ENCODE measurements around the gene ERP44.

The ERP44 gene

DNA sequence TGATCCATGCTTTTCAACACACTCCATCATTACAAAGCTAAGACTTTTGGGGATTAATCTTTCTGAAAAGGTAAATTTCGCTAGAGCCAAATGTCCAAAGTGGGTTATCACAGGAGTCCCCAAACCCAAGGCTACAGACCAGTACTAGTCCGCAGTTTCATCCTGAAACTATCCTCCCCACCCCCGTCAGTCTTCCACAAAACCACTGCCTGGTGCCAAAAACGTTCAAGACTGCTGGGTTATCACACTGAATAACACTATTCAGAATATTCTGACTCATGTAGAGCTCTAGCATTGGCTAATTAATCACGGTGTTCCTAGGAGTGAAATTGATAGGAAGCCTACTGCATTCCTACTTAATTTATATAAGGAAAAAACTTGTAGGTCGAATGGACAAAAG, 24.7 kb downstream of the ERP44 start:
- TF ChIP-seq FOXP2 (optimal IDR thresholded peaks at IDR 0.05; ENCODE audit: borderline replicate concordance, extremely low read depth, extremely low read length, insufficient read depth) (no peak), TAF1 (IDR thresholded peaks at IDR 0.05; ENCODE audit: borderline replicate concordance, insufficient read depth, low read length) (no peak), POLR2AphosphoS5 (IDR thresholded peaks at IDR 0.05; ENCODE audit: low read depth, low read length) (no peak), SIN3A (IDR thresholded peaks at IDR 0.05; ENCODE audit: borderline replicate concordance, insufficient read depth, low read length) (no peak)
- TF ChIP-seq, protein P1, sequence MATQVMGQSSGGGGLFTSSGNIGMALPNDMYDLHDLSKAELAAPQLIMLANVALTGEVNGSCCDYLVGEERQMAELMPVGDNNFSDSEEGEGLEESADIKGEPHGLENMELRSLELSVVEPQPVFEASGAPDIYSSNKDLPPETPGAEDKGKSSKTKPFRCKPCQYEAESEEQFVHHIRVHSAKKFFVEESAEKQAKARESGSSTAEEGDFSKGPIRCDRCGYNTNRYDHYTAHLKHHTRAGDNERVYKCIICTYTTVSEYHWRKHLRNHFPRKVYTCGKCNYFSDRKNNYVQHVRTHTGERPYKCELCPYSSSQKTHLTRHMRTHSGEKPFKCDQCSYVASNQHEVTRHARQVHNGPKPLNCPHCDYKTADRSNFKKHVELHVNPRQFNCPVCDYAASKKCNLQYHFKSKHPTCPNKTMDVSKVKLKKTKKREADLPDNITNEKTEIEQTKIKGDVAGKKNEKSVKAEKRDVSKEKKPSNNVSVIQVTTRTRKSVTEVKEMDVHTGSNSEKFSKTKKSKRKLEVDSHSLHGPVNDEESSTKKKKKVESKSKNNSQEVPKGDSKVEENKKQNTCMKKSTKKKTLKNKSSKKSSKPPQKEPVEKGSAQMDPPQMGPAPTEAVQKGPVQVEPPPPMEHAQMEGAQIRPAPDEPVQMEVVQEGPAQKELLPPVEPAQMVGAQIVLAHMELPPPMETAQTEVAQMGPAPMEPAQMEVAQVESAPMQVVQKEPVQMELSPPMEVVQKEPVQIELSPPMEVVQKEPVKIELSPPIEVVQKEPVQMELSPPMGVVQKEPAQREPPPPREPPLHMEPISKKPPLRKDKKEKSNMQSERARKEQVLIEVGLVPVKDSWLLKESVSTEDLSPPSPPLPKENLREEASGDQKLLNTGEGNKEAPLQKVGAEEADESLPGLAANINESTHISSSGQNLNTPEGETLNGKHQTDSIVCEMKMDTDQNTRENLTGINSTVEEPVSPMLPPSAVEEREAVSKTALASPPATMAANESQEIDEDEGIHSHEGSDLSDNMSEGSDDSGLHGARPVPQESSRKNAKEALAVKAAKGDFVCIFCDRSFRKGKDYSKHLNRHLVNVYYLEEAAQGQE (IDR thresholded peaks at IDR 0.05; ENCODE audit: insufficient read depth in 1 of 2, low read depth in 2 of 2, low read length in 2 of 2) = no peak

DNA sequence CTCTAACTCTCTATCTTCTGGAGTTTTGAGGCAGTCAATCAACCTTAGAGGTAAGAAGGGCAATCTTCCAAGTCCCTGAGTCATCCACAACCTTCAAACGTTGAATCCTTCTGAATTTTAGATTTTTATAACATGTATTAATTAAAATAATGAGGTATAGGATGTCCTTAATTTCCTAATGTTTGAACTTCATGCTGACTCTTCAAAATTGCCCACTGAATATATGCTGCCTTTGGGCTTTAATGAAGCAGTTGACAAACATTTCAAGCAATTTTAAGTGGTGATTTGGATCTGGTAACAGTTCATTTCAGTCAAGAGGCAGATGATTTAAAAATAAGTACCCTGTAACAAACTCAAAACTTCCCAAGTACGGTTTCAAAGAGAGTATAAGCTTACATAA, 26.0 kb downstream of the ERP44 start:
- TF ChIP-seq, protein P1 (IDR thresholded peaks at IDR 0.05; ENCODE audit: insufficient read depth in 1 of 2, low read depth in 2 of 2, low read length in 2 of 2) = no peak
- TF ChIP-seq POLR2AphosphoS5 (IDR thresholded peaks at IDR 0.05; ENCODE audit: low read depth, low read length) (no peak), SIN3A (IDR thresholded peaks at IDR 0.05; ENCODE audit: borderline replicate concordance, insufficient read depth, low read length) (no peak), TAF1 (IDR thresholded peaks at IDR 0.05; ENCODE audit: borderline replicate concordance, insufficient read depth, low read length) (no peak)

DNA sequence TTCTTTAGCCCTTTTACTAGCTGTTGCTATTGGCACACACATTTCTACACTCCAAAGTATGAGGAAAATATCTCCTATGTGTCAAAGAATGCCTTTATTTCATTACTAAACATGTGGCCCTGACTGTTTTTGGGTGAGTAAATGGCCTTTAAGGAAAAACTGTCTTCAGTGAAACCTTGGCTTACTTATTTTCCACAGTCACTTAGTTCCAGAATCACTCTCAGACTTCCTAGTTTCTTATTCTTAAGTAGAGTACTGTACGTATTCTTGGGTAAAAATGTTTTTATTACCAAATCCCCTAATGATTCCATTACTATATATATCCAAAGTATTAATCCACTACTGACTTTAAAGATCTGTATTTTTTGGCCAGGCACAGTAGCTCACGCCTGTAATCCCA, 27.5 kb downstream of the ERP44 start:
- no peak for TF ChIP-seq TAF1 (IDR thresholded peaks at IDR 0.05; ENCODE audit: borderline replicate concordance, insufficient read depth, low read length)
- TF ChIP-seq POLR2AphosphoS5 (IDR thresholded peaks at IDR 0.05; ENCODE audit: low read depth, low read length) = no peak
- TF ChIP-seq SIN3A (IDR thresholded peaks at IDR 0.05; ENCODE audit: borderline replicate concordance, insufficient read depth, low read length) = no peak
- no peak for TF ChIP-seq FOXP2 (optimal IDR thresholded peaks at IDR 0.05; ENCODE audit: borderline replicate concordance, extremely low read depth, extremely low read length, insufficient read depth)
- TF ChIP-seq, protein P1 (IDR thresholded peaks at IDR 0.05; ENCODE audit: insufficient read depth in 1 of 2, low read depth in 2 of 2, low read length in 2 of 2) = no peak

DNA sequence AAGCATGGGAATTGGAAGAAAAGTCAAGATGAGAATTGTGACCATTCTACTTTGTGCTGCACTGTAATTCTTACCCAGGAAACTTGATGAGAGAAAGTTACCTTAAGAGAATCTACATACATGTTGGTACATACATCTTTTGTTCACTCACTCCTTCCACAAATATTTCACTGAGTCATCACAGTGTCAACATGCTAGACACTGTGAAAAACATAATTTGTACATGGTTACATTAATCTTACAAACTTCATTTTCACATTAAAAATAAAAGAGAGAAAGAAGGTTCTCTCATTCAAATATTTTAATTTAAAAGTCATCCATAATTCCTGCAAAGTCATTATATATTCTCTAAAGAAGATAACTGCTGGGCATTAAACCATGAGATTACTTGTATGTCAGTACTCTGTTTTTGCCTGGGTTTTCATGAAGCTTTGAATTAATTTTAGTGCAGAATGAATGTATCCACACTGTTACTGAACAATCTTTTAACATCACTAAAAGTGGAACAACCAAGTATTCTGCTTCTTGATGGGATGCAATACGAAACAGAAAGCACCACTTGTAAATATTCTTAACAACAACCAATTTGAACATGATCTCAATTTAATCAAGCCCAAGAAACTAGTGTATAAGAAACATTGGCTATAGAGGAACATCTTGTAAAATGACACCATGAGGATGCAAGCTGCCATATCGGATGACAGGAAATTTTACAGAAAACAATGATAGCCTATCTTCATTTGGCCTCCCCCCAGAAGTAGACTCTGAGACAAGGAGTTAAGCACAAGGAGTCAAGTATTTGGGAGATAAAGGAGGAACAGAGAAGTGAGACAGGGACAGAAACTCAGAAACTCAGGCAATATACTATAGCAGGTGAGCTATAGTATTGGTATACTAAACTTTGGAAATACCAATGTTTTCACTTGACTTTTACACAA, 28.4 kb downstream of the ERP44 start:
- TF ChIP-seq SIN3A (IDR thresholded peaks at IDR 0.05; ENCODE audit: borderline replicate concordance, insufficient read depth, low read length) = no peak
- no peak for TF ChIP-seq POLR2AphosphoS5 (IDR thresholded peaks at IDR 0.05; ENCODE audit: low read depth, low read length)
- TF ChIP-seq, protein P1 (IDR thresholded peaks at IDR 0.05; ENCODE audit: insufficient read depth in 1 of 2, low read depth in 2 of 2, low read length in 2 of 2) = no peak
- no peak for TF ChIP-seq TAF1 (IDR thresholded peaks at IDR 0.05; ENCODE audit: borderline replicate concordance, insufficient read depth, low read length)
- no peak for TF ChIP-seq FOXP2 (optimal IDR thresholded peaks at IDR 0.05; ENCODE audit: borderline replicate concordance, extremely low read depth, extremely low read length, insufficient read depth)
